Coronary artery (tissue), 2 donors: ENCODE data around the gene TMEM121.
"Not testable (repeated sequence)": the region's sequence is repeated elsewhere in the genome, so short reads cannot be mapped to it uniquely, and the experiment has no call there.

ENCODE experiments used
- DNase-seq: peaks from one replicate; pipeline ENCODE4 v3.0.0-alpha.2; 2017; ENCODE audit warnings: low spot score
- H3K27ac ChIP-seq, 2 donors: fragments of 200-600 bp; sonication (generic); one replicate each; pipeline ENCODE4 v1.5.1; 2016 to 2019
- H3K4me3 ChIP-seq: fragments of 200-600 bp; sonication (generic); 2 replicates; pipeline ENCODE4 v1.5.1; 2016; ENCODE audit warnings: mild to moderate bottlenecking, moderate library complexity
- CTCF ChIP-seq: fragments of 200-600 bp; sonication (generic); IDR thresholded peaks from one replicate; pipeline ENCODE4 v1.5.1; 2019; ENCODE audit warnings: antibody characterized with exemption

Gene TMEM121

DNA sequence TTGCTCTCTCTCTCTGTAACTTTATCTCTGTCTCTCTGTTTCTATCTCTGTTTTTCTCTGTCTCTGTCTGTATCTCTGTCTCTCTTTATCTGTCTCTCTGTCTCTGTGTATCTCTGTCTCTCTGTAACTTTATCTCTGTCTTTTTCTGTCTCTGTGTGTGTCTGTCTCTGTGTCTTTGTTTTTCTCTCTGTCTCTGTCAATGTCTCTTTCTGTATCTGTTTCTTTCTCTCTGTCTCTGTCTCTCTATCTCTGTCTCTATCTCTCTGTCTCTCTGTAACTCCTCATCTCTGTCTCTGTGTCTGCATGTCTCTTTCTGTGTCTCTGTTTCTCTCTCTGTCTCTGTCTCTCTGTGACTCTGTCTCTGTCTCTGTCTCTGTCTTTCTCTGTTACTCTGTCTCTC is 51.7 kb downstream of the TMEM121 start:
- Histone ChIP-seq H3K27ac (no peak overlapping the region), H3K4me3 (no peak overlapping the region)
- no peak for TF ChIP-seq CTCF
- DNase-seq, result no peak

DNA sequence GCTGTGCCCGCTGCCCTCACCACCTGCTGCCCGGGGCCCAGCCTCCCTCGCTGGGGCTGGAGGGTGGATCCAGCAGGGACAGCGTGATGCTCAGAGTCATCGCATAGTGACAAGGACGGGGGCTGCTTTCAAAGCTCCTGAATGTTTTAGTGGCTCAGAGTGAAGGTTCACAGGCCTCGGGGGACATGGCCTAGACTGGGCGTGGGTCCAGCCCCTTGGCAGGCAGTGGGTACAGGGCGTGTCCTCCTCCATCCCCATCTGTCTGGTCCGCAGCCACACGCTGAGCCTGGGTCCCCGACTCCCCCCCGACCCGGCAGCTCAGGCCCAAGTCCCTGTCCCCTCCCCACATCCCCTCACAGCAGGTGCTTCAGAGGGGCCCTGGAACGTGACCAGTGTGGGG is 52.8 kb downstream of the TMEM121 start:
- not testable (repeated sequence) for DNase-seq, H3K27ac ChIP-seq, H3K4me3 ChIP-seq
